Stimulated activated CD4-positive, alpha-beta T cell treated with anti-CD3 and anti-CD28 coated beads, TNF-alpha, amount 100 ng/mL, for 4 hours (primary cell): ENCODE results near the gene ESPL1.
"Not testable (repeated sequence)": the region's sequence is repeated elsewhere in the genome, so short reads cannot be mapped to it uniquely, and the experiment has no call there.

Source experiments
- DNase-seq, 3 experiments: peaks; one replicate each; pipeline ENCODE4 v3.0.0-alpha.2; 2020; ENCODE audit warnings: low read depth in 3 of 3

The ESPL1 gene

DNA sequence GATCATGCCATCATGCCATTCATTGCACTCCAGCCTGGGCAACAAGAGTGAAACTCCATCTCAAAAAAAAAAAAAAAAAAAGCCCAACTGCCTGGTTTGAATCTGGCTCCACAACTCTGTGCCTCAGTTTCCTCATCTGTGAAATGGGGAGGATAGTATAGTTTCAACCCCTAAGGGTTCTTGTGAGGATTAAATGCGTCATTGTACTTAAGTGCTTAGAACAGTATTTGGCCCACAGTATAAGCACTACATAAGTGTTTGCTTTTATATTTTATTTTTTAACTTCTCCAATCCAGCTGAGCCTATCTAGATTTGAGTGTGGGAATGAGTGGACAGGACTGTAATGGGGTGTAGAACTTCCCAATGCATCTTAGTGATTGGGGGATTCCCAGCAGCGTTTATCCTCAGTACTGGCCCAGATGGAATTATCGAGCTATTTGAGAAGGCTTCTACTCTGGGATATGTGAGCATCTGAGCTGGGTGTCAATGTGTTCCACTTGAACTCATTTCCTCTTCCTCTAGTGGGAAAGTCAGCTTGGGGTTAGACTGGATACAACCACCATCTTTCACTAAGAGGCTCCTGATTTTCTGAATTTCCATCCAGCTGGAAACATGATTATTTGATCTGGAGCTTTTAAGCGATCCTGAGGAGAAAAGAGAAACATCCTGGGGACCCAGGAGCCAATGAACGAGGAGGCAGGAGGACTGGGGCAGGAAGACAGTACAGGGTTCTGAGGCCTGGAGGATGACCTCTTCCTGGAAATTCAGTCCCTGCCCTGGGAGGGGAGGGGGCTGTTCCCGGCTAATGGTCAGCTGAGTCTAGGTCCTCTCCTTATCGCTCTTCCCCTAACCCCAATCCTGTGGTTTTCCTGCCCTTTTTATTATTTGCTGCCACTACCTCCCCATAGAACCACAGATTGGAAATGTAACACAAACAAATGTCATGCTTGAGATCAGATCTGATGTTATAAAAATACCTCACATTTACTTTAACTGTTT, 9.3 kb upstream of the ESPL1 start:
- no peak for DNase-seq

GRCh38 chr12:53259891-53260290, 8.2 kb upstream of the ESPL1 start:
- DNase-seq, result no peak

DNA sequence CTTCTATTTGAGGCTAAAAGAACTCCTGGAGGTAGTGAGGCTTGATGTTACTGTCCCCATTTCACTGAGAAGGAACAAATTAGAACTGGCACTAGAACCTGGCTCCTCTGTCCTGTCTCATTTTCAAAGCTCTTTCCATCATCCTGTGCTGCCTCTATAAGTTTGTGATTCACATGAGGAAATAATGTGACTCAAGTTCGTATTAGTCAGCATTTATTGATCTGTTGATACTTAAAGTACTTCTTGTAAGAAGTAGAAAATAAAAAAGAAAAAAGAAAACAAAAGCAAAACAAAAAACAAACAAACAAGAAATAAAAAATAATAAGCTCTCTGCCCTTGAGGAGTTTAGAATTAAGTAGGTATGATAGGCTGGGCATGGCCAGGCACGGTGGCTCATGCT, 2.3 kb upstream of the ESPL1 start:
- no peak for DNase-seq

DNA sequence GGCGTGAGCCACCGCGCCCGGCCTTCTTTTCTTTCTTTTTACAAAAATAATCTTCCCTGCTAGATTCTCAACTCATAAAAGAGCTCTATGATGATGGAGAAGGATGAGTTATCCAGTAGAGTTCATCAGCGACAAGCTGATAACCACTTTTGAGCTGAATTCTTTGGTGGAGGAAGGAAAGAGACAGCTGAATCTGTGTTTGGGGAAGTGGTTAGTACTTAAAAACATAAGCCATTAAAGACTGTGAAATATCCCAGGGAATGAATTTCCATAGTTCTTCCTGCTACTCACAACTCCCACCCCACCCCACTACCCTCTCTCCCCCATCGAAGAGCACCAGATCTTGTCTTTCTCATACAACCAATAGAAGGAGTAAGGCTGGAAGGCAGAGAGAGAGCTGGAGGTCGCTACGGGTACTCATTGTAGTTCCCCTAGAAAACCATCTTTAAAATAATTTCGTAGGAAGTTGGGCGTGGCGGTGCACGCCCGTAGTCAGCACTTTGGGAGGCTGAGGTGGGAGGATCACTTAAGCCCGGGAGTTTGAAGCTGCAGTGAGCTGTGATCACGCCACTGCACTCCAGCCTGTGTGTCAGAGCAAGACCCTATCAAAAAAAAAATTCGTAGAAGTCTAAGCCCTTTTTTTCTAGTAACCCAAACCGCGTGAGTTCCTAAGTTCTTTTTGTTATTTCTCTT, 647 bp upstream of the ESPL1 start:
- no peak for DNase-seq

DNA sequence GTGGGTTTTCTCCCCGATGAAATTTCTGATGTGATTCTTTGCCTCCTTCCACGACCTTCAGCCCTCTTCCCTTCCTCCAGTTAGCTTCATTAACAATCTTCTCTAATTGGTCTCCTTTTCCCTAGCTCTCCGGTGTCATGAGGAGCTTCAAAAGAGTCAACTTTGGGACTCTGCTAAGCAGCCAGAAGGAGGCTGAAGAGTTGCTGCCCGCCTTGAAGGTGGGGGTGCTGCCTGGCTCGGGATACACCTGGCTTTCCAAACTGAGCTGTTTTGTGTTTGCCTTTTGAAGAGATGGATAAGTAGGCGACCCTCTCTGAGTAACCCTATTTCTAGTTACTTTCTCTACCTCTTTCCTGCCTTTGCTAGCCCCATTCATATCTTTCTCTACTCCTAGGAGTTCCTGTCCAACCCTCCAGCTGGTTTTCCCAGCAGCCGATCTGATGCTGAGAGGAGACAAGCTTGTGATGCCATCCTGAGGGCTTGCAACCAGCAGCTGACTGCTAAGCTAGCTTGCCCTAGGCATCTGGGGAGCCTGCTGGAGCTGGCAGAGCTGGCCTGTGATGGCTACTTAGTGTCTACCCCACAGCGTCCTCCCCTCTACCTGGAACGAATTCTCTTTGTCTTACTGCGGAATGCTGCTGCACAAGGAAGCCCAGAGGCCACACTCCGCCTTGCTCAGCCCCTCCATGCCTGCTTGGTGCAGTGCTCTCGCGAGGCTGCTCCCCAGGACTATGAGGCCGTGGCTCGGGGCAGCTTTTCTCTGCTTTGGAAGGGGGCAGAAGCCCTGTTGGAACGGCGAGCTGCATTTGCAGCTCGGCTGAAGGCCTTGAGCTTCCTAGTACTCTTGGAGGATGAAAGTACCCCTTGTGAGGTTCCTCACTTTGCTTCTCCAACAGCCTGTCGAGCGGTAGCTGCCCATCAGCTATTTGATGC, 797 bp downstream of the ESPL1 start:
- no peak for DNase-seq

- DNase-seq, result no peak
Measured at GRCh38 chr12:53274445-53274844, 6.3 kb downstream of the ESPL1 start.

DNA sequence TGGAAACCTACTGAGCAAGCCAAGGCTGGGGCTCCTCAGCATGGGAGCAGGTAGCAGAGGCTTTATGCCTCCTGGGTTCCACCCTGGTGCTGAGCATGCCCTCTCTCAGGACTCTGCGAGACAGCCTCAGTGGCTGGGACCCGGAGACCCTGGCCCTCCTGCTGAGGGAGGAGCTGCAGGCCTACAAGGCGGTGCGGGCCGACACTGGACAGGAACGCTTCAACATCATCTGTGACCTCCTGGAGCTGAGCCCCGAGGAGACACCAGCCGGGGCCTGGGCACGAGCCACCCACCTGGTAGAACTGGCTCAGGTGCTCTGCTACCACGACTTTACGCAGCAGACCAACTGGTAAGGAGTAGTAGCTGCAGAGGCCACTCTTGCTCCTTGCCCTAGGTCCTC, 8.4 kb downstream of the ESPL1 start:
- no peak for DNase-seq

DNA sequence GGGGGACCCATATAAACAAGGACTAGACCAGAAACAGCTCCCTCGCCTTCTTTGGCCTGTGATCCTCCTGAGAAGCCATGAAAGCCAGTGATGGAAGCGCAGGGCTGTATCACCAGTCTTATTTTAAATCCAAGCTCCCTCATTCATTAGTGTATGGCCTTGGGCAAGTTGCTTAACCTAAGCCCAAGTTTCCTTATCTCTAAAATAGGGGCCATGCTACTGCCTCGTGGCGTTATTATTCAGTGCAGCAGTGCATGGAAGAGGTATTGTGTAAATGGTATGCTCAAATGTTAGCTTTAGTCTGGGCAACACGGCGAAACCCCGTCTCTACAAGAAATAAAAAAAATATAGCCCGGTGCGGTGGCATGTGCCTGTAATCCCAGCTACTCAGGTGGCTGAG, 9.9 kb downstream of the ESPL1 start:
- no peak for DNase-seq

- DNase-seq, result no peak
Measured at GRCh38 chr12:53279283-53279869, 11.3 kb downstream of the ESPL1 start.

DNA sequence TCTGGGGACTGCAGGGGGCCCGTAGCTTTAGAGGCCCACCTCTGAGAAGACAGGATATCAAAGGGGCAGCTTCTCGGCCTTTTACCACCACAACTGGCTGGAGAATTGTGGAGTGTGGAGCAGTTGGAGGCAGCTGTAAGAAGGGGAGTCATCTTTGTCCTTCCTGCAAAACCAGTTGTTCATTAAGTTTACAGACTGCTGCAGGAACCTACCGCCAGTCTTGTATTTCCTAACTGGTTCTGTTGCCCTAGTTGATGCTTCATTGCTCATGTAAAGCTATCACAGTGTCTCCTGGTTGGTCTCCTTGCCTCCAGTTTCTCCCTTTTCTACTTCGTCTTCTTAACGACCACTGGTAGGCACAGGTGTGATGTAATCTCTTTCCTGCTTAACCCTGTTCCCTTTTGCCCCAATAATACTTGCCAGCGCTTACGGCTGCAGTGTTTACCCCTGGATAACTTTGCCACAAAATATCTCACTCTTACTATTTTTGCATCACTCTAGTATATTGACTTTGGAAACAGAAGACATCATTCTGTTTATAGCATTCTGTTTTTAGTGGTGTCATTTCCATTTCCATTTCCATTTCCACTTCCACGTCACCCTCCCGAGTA, 11.9 kb downstream of the ESPL1 start:
- DNase-seq, result no peak

- DNase-seq, result no peak
Measured at GRCh38 chr12:53286448-53286847, 18.3 kb downstream of the ESPL1 start.

GRCh38 chr12:53287741-53288216, 19.7 kb downstream of the ESPL1 start:
- DNase-seq, result peak; percentile 55 to 67 (median 57)

GRCh38 chr12:53288322-53288721, 20.2 kb downstream of the ESPL1 start:
- DNase-seq, result no peak

DNA sequence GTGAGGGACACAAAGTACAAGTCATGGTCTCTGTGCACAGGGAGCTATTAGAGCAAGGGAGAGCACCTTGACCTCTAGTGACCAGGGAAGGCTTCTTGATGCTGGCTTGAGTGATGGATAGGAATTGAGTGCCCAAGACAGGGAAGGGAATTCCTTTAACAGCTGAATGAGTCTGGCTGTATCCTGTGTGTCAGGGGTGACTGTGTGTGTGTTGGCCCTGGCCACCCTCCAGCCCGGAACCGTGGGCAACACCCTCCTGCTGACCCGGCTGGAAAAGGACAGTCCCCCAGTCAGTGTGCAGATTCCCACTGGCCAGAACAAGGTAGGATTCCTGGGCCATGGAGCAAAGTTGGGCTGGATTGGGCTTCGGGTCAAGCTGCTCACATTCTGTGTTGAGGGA, 21.8 kb downstream of the ESPL1 start:
- no peak for DNase-seq

DNA sequence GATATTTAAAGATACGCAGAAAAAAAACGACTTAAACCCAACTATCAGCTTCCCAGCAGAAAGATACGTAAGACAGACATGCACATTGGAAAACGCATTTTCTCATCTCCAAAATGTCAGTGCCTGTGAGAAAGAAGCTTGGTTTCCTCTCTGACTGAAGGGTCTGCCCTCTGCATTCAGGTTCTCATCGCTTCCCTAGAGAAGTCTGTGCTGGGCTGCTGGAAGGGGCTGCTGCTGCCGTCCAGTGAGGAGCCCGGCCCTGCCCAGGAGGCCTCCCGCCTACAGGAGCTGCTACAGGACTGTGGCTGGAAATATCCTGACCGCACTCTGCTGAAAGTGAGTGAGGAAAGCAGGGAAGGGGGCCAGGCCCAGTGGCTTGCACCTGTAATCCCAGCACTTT, 22.6 kb downstream of the ESPL1 start:
- no peak for DNase-seq

DNA sequence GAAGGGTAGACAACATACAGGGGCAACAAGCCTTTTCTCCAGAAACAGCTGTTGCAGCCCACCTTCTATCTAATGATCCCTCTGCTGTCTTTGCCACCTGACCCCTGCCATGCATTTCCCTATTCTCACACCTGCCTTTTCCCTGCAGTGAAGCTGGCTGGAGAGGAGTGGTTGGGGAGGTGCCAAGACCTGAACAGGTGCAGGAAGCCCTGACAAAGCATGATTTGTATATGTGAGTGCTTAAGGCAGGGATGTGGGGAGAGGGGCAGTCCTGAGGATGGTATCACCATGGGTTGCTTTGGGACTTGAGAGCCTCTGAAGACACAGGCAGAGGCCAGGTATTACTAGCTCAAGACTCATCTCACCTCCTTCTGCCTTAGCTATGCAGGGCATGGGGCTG, 24.3 kb downstream of the ESPL1 start:
- DNase-seq, result no peak

DNA sequence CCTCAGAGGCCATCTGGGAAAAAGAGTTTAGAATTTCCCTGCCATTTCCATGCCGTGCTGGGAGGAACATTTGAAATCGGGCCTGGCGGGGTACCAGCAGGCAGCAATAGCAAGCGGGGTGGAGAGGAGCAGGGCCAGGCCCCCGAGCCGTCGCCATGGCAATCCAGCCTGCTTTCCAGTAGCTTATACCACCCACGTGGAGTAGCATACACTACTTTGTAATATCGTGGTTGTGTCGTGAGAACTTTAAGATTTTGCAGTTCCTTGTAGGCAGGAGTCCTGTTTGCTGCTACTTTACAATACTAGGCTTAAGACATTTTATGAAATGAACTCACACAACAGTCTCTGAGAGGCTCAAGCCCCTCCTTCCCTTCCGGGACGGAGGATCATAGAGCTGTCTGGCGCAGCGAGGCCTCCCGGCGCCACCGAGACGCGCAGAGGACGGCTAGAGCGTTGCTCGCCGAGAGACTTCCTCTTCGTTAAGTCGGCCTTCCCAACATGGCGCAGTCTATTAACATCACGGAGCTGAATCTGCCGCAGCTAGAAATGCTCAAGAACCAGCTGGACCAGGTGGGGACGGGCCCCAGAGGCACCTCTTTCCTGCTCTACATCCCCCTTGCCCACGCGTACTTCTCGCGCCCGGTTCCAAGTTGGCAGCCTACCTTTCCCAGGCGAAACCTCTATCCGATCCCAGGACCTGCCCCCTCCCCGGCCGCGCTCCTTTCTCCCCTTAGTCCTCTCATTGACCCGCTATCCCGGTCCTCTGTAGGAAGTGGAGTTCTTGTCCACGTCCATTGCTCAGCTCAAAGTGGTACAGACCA, 27.2 kb downstream of the ESPL1 start, which contains the start of gene PFDN5:
Gene PFDN5, plus strand, starts transcription at position 473 of the 821 bp plus-strand sequence. Its CDS starts 26 bp downstream, at position 499.
- DNase-seq, result peak; percentile 69 to 78 (median 77)

DNA sequence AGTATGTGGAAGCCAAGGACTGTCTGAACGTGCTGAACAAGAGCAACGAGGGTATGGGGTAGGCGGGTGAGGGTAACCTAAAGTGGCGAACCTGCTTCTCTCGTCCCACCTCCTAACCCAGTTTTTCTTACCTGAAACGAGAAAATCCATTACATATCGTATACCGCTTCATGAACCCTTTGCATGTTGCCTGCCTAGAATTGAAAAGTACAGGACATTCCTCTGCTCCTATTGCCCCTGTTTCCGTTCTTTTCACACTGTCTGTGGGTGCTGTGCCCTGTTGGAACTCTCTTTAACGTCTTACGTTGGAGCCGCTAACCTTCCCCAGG, 27.8 kb downstream of the ESPL1 start:
- no peak for DNase-seq

DNA sequence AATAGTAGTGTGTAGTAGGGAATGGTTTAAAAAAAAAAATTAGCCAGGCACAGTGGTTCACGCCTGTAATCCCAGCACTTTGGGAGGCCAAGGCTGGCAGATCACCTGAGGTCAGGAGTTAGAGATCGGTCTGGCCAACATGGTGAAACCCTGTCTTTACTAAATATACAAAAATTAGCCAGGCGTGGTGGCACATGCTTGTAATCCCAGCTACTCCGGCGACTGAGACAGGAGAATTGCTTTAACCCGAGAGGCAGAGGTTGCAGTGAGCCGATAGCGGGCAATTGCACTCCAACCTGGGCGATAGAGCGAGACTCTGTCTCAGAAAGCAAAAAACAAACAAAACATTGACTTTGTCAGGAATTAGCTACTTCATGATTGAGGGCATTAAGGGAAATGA, 29.0 kb downstream of the ESPL1 start:
- not testable (repeated sequence) for DNase-seq

DNA sequence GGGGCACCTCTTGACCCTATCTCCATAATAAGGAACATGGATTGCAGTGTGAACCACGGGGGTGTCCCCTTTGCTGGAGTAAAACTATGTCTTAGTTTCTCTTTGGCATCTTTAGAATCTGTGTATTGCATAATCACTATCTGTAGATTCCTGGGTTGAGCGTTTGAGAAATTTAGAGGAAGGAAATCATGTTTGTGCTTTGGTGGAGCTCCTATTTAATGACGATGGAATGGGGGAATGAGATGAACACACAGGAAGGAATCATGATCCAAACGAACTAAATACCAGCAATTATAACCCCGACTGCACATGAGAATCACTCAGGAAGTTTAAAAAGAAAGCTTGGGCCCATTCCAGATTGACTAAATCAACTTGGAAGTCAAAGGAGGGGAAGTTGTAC, 30.1 kb downstream of the ESPL1 start:
- no peak for DNase-seq
